8988T (cell line): ENCODE results near the gene CGN.

Experiments used
- DNase-seq: peaks from one replicate; pipeline ENCODE4 v3.0.0; 2011

CGN gene

GRCh38 chr1:151549199-151549598 lies 38.0 kb downstream of the CGN start:
- DNase-seq: no peak

- DNase-seq: no peak
These were observed 42.5 kb downstream of the CGN start for GRCh38 chr1:151553659-151554058.

GRCh38 chr1:151556052-151556451 lies 44.9 kb downstream of the CGN start:
- DNase-seq: no peak

- DNase-seq: no peak
These were observed 51.5 kb downstream of the CGN start for GRCh38 chr1:151562661-151563060.

- DNase-seq: no peak
These were observed 52.2 kb downstream of the CGN start for GRCh38 chr1:151563376-151563775.

- no peak for DNase-seq
These were observed 54.5 kb downstream of the CGN start for GRCh38 chr1:151565502-151566189.

- no peak for DNase-seq
These were observed 57.5 kb downstream of the CGN start for GRCh38 chr1:151568626-151569088.

GRCh38 chr1:151570819-151571218 lies 59.6 kb downstream of the CGN start:
- no peak for DNase-seq

GRCh38 chr1:151574575-151575529 lies 63.7 kb downstream of the CGN start:
- DNase-seq: peak; percentile 50

GRCh38 chr1:151577173-151577572 lies 66.0 kb downstream of the CGN start:
- no peak for DNase-seq

- no peak for DNase-seq
These were observed 67.8 kb downstream of the CGN start for GRCh38 chr1:151578941-151579340.

- no peak for DNase-seq
These were observed 68.4 kb downstream of the CGN start for GRCh38 chr1:151579436-151580225.

- no peak for DNase-seq
These were observed 70.3 kb downstream of the CGN start for GRCh38 chr1:151581451-151581850.

- DNase-seq: no peak
These were observed 70.7 kb downstream of the CGN start for GRCh38 chr1:151581921-151582320.

- no peak for DNase-seq
These were observed 72.6 kb downstream of the CGN start for GRCh38 chr1:151583796-151584195.

GRCh38 chr1:151584278-151584677 lies 73.1 kb downstream of the CGN start:
- DNase-seq: no peak

- DNase-seq: no peak
These were observed 73.6 kb downstream of the CGN start for GRCh38 chr1:151584780-151585179.

- DNase-seq: no peak
These were observed 74.4 kb downstream of the CGN start for GRCh38 chr1:151585622-151586021.
